ENCODE data around the gene GHR. TPM values are rescaled to one million over a fixed set of nuclear protein-coding genes. Genes with fewer than 3 reads are reported as not detected.

The GHR gene
- total and polyA plus RNA-seq, 2 of the 8 experiments (the other 6 are each of a cell fraction or from before 2014, with no cell fraction given): 0.15 to 0.19 TPM

- Histone ChIP-seq H4K91ac (replicated peaks; ENCODE audit: insufficient read length, low read length) (no peak overlapping the region), H3K79me2 (ENCODE audit: control insufficient read depth in 1 of 2, insufficient read depth in 2 of 2, low read length in 2 of 2) (no peaks in the 10 kb centered on the region), H2AK5ac (ENCODE audit: low read depth, low read length) (no peak overlapping the region), H2AFZ (ENCODE audit: low read length) (no peak overlapping the region), H2BK15ac (ENCODE audit: low read length) (no peak overlapping the region), H3K4ac (replicated peaks; ENCODE audit: insufficient read length, low read depth, low read length) (no peak overlapping the region), H4K5ac (ENCODE audit: insufficient read length, low read depth, low read length) (no peak overlapping the region), H3K27me3 (replicated peaks in 1 of 4; ENCODE audit: control insufficient read depth in 3 of 4, extremely low read depth in 1 of 4, insufficient read depth in 3 of 4, low read length in 3 of 4) (no peaks in the 10 kb centered on the region), H4K8ac (ENCODE audit: extremely low read depth, insufficient read depth, low read length) (no peak overlapping the region), H2BK5ac (ENCODE audit: low read depth, low read length) (no peak overlapping the region), H3K23me2 (ENCODE audit: low read depth, low read length) (no peaks in the 10 kb centered on the region), H3K4me3 (ENCODE audit: extremely low read depth in 1 of 4, insufficient read depth in 2 of 4, low read depth in 3 of 4, low read length in 4 of 4) (no peak overlapping the region), H3K79me1 (ENCODE audit: low read depth, low read length) (no peaks in the 10 kb centered on the region), H2BK12ac (ENCODE audit: low read depth, low read length) (no peak overlapping the region), H3K14ac (ENCODE audit: insufficient read length) (no peak overlapping the region), H3K56ac (replicated peaks; ENCODE audit: insufficient read length, low read depth, low read length) (no peak overlapping the region), H2BK20ac (ENCODE audit: low read length) (no peak overlapping the region), H3K23ac (ENCODE audit: insufficient read length) (no peak overlapping the region), H3K9ac (replicated peaks in 1 of 4; ENCODE audit: extremely low read depth in 1 of 4, low read depth in 3 of 4, low read length in 3 of 4) (no peak overlapping the region), H3K27ac (ENCODE audit: low read depth, low read length) (no peak overlapping the region), H3K9me3 (ENCODE audit: insufficient read depth in 2 of 2, low read depth in 1 of 2, low read length in 1 of 2) (no peaks in the 10 kb centered on the region), H4K20me1 (replicated peaks in 1 of 2; ENCODE audit: control insufficient read depth in 1 of 2, insufficient read depth in 2 of 2, low read length in 2 of 2) (no peaks in the 10 kb centered on the region), H2BK120ac (replicated peaks; ENCODE audit: low read depth, low read length) (no peak overlapping the region), H3K4me2 (ENCODE audit: insufficient read depth in 1 of 2, low read depth in 2 of 2, low read length in 2 of 2) (no peak overlapping the region), H3K18ac (ENCODE audit: extremely low read depth, low read length) (no peak overlapping the region), H3K36me3 (ENCODE audit: control insufficient read depth in 2 of 4, insufficient read depth in 4 of 4, low read length in 3 of 4) (no peaks in the 10 kb centered on the region), H3K4me1 (replicated peaks in 1 of 4; ENCODE audit: control insufficient read depth in 3 of 4, insufficient read depth in 4 of 4, low read length in 3 of 4) (no peaks in the 10 kb centered on the region)
- FAIRE-seq (no peak), DNase-seq (ENCODE audit: low read depth in 1 of 2, low spot score in 2 of 2) (no peak)
- ChIA-PET CTCF (ENCODE audit: partially characterized antibody) (interaction anchor here (1.4 to 4.3 kb wide), 2 partner anchors 10 to 536 kb away, joined by 3 to 26 read pairs; no protein-coding TSS in a partner anchor), POLR2A (ENCODE audit: partially characterized antibody) (no interaction called here)
- no peak for TF ChIP-seq CHD2 (IDR thresholded peaks at IDR 0.05; ENCODE audit: low read length)
- no peak for TF ChIP-seq CEBPB (IDR thresholded peaks at IDR 0.05; ENCODE audit: low read depth, low read length)
- no peak for TF ChIP-seq ZNF274 (IDR thresholded peaks at IDR 0.05; ENCODE audit: borderline replicate concordance, extremely low read depth, low read length)
- no peak for TF ChIP-seq MAX (IDR thresholded peaks at IDR 0.05)
- no peak for TF ChIP-seq SIN3A (conservative IDR thresholded peaks at IDR 0.05 in 1 of 2, IDR thresholded peaks at IDR 0.05 in 1 of 2; ENCODE audit: low read depth in 1 of 2, low read length in 2 of 2)
- TF ChIP-seq TAF1 (IDR thresholded peaks at IDR 0.05; ENCODE audit: low read depth, low read length): no peak
- no peak for TF ChIP-seq JUND (IDR thresholded peaks at IDR 0.05; ENCODE audit: low read length)
- TF ChIP-seq KDM4A (IDR thresholded peaks at IDR 0.05; ENCODE audit: low read depth, low read length, severe bottlenecking): no peak
- no peak for TF ChIP-seq SP1 (IDR thresholded peaks at IDR 0.05; ENCODE audit: low read depth, low read length)
- no peak for TF ChIP-seq SP2 (IDR thresholded peaks at IDR 0.05; ENCODE audit: low read length)
- TF ChIP-seq CREB1 (IDR thresholded peaks at IDR 0.05): no peak
- TF ChIP-seq RNF2 (IDR thresholded peaks at IDR 0.05; ENCODE audit: borderline replicate concordance, low read depth, low read length, missing control alignments, poor library complexity, severe bottlenecking): no peak
- TF ChIP-seq RBBP5 (IDR thresholded peaks at IDR 0.05; ENCODE audit: borderline replicate concordance, low read depth, low read length): no peak
- no peak for TF ChIP-seq PHF8 (conservative IDR thresholded peaks at IDR 0.05; ENCODE audit: low read depth, low read length)
- TF ChIP-seq BCL11A (IDR thresholded peaks at IDR 0.05; ENCODE audit: low read depth in 2 of 2, low read length in 2 of 2): no peak
- no peak for TF ChIP-seq SRF (IDR thresholded peaks at IDR 0.05; ENCODE audit: low read depth, low read length)
- TF ChIP-seq SP4 (IDR thresholded peaks at IDR 0.05; ENCODE audit: low read length): no peak
Measured at GRCh38 chr5:42593591-42593990, 170.4 kb downstream of the GHR start.

Data from H1 (cell line).